ENCODE results near the gene HDAC5.

Gene HDAC5

DNA sequence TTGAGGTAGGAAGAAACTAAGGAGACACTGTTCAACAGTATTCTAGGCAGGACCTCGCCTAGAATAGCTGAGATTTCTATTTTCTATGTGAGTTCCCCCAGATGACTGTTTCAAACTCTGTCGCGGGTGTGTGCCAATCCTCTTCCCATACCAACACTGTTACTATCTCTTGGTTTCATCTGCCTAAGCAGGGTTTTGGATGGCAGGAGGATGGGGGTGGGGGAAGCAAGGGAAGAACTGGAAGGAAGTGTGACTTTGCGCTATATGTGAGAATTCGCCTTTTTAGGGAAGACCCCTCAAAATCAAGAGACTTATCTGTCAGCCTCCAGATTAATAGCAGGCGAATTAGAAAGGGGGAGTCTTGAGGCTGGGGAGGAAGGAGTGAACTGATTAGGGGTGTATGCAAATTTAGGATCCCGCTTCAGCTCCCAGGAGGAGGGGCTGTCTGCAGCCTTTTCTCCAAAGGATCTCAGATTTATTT is 53.4 kb downstream of the HDAC5 start:
- TF ChIP-seq CTCF (IDR thresholded peaks at IDR 0.05): no peak
- H3K4me3 ChIP-seq (ENCODE audit: low read depth in 1 of 2, low read length in 1 of 2): peak overlapping the region; percentile 67 to 80
- H3K9me3 ChIP-seq: no peaks in the 10 kb centered on the region
- H3K27me3 ChIP-seq: no peaks in the 10 kb centered on the region
- peak overlapping the region; percentile 75 for H3K27ac ChIP-seq
- H3K36me3 ChIP-seq: peaks cover 5% of the 10 kb centered on the region
- H3K4me1 ChIP-seq (ENCODE audit: control insufficient read depth in 1 of 2, insufficient read depth in 1 of 2, low read depth in 1 of 2, low read length in 1 of 2): peaks cover 44 to 47% of the 10 kb centered on the region in 2 experiments

GRCh38 chr17:44067545-44067940 is 55.9 kb downstream of the HDAC5 start:
- peak overlapping the region; percentile 93 for H3K27ac ChIP-seq
- H3K36me3 ChIP-seq: peaks cover 8% of the 10 kb centered on the region
- TF ChIP-seq CTCF (IDR thresholded peaks at IDR 0.05): no peak
- H3K4me3 ChIP-seq (ENCODE audit: low read depth in 1 of 2, low read length in 1 of 2): no peak overlapping the region
- no peaks in the 10 kb centered on the region for H3K27me3 ChIP-seq
- peaks cover 44 to 47% of the 10 kb centered on the region in 2 experiments for H3K4me1 ChIP-seq (ENCODE audit: control insufficient read depth in 1 of 2, insufficient read depth in 1 of 2, low read depth in 1 of 2, low read length in 1 of 2)
- no peaks in the 10 kb centered on the region for H3K9me3 ChIP-seq

DNA sequence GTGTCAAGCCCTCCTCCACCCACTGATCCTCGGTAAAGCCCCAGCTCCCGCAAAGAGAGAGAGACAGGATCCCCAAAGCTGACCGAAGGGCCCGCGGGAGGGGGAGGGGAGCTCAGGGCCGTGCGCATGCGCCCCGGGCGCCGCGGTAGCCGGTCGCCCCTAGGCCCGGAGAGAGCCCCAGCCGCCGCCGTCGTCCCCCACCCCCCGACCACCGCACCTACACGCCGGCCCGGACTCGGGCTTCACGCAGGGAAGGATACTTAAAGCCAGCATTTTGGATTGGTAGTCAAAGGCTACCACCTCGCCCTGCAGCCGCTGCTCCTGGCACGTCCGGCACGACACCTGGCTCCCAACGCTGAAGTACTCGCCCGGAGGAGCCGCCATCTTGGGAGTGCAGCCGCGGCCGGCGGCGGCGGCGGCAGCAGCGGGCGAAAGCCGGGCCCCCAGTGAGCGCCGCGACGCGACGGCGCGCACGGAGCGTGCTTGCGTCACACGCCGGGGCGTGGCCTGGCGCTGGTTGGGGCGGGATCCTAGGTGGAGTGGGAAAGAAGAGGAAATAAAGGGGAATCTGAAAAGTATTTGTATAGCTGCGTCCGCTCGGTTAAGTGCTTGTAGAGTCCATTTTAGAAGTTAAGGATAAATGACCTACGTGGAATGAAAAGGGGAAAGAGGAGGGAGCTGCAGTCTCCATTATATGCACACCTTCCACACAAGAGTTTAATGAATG is 57.1 kb downstream of the HDAC5 start, which contains the start of gene LSM12:
Gene LSM12 (minus strand): TSS at position 468 of the 727 bp plus-strand sequence. CDS start 84 bp downstream, at position 384.
- TF ChIP-seq CTCF (IDR thresholded peaks at IDR 0.05): peak; percentile 49
- Histone ChIP-seq H3K9me3 (no peaks in the 10 kb centered on the region), H3K27ac (peak within 1 kb of the TSS; percentile 93), H3K4me3 (ENCODE audit: low read depth in 1 of 2, low read length in 1 of 2) (peak within 1 kb of the TSS; percentile 81 to 82), H3K4me1 (ENCODE audit: control insufficient read depth in 1 of 2, insufficient read depth in 1 of 2, low read depth in 1 of 2, low read length in 1 of 2) (peaks cover 38 to 39% of the 10 kb centered on the region in 2 experiments), H3K36me3 (peaks cover 18% of the 10 kb centered on the region), H3K27me3 (no peaks in the 10 kb centered on the region)

DNA sequence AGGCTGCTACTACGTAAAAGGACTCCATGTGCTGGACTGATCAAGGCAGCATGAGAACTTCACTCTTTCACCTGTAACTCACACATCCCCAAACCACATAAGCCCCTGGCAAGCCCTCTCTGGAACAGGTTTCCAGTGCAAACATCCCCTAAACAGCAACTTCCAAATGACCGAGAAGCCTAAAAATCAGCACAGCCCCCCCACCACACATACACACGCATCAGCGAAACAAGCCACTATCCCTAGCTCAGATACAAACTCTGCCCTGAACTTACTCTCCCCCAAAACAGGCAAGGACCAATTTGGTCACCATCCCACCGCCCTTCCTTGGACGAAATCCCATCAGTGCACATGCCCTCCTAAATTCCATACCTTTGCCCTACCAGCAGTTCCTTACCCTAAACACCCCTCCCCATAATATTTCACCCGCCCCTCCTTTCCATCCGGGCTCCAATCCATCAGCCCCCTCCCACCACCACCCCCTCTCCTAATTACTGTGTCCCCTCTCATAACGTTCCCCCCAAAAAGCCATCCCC is 57.7 kb downstream of the HDAC5 start:
- H3K36me3 ChIP-seq: peaks cover 22% of the 10 kb centered on the region
- no peak for TF ChIP-seq CTCF (IDR thresholded peaks at IDR 0.05)
- H3K27me3 ChIP-seq: no peaks in the 10 kb centered on the region
- peak overlapping the region; percentile 93 for H3K27ac ChIP-seq
- no peaks in the 10 kb centered on the region for H3K9me3 ChIP-seq
- H3K4me1 ChIP-seq (ENCODE audit: control insufficient read depth in 1 of 2, insufficient read depth in 1 of 2, low read depth in 1 of 2, low read length in 1 of 2): peaks cover 32 to 33% of the 10 kb centered on the region in 2 experiments
- peak overlapping the region; percentile 81 to 82 for H3K4me3 ChIP-seq (ENCODE audit: low read depth in 1 of 2, low read length in 1 of 2)

- Histone ChIP-seq H3K4me3 (ENCODE audit: low read depth in 1 of 2, low read length in 1 of 2) (no peak overlapping the region), H3K4me1 (ENCODE audit: control insufficient read depth in 1 of 2, insufficient read depth in 1 of 2, low read depth in 1 of 2, low read length in 1 of 2) (peaks cover 24% of the 10 kb centered on the region in 2 experiments), H3K27ac (no peak overlapping the region), H3K27me3 (no peaks in the 10 kb centered on the region), H3K9me3 (no peaks in the 10 kb centered on the region), H3K36me3 (peaks cover 38% of the 10 kb centered on the region)
- no peak for TF ChIP-seq CTCF (IDR thresholded peaks at IDR 0.05)
Observed at GRCh38 chr17:44063704-44064639, 59.5 kb downstream of the HDAC5 start.
